Measurements from ENCODE around the gene UGT1A5. TPM values are rescaled to one million over a fixed set of nuclear protein-coding genes. Genes with fewer than 3 reads are reported as not detected.

The UGT1A5 gene
- polyA plus RNA-seq, 1 donor from 2014 or later: not detected

DNA sequence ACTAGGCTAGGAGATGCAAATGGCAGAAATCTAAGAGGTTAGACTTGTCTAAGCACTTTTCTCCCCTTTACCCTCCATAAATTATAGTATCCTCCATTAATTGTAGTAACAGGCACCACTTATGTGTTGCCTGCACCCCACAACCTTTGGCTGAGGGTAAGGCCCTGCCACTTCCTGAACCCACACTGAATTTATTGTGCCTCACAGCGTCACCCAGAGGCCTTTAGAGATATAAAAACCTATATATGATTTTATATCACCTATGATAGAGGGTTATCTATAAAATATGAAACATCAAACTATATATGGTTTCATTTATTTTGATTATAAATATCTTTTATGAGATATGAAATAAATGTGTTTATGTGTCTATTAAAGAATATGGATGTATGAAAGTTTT, 38.4 kb upstream of the UGT1A5 start:
- H3K4me3 ChIP-seq (ENCODE audit: low read length): no peak overlapping the region
- no peaks in the 10 kb centered on the region for H3K9me3 ChIP-seq (ENCODE audit: low read length)
- H3K4me2 ChIP-seq (ENCODE audit: low read length): no peak overlapping the region
- no peaks in the 10 kb centered on the region for H3K79me2 ChIP-seq (replicated peaks; ENCODE audit: insufficient read depth, low read length)
- H3F3A ChIP-seq (ENCODE audit: insufficient read depth, low read length, poor library complexity, severe bottlenecking): no peaks in the 10 kb centered on the region
- H4K20me1 ChIP-seq (ENCODE audit: insufficient read depth): no peaks in the 10 kb centered on the region
- no peaks in the 10 kb centered on the region for H3K9me2 ChIP-seq (ENCODE audit: insufficient read depth, low read length)
- H3K36me3 ChIP-seq (ENCODE audit: insufficient read depth, low read length): no peaks in the 10 kb centered on the region
- no peaks in the 10 kb centered on the region for H3K27me3 ChIP-seq (ENCODE audit: insufficient read depth, low read depth, low read length)
- no peak overlapping the region for H3K27ac ChIP-seq (ENCODE audit: low read length)
- H2AFZ ChIP-seq (ENCODE audit: low read depth, low read length): no peak overlapping the region
- H3K9ac ChIP-seq (ENCODE audit: low read length): no peak overlapping the region
- TF ChIP-seq EP300 (conservative IDR thresholded peaks at IDR 0.05; ENCODE audit: poor library complexity, severe bottlenecking) (no peak), EZH2 (IDR thresholded peaks at IDR 0.05; ENCODE audit: borderline replicate concordance, insufficient read depth, low read length, poor library complexity, severe bottlenecking) (no peak), SMC3 (conservative IDR thresholded peaks at IDR 0.05; ENCODE audit: poor library complexity) (no peak), TAF1 (IDR thresholded peaks at IDR 0.05; ENCODE audit: low read depth) (no peak), MXI1 (conservative IDR thresholded peaks at IDR 0.05; ENCODE audit: poor library complexity, severe bottlenecking) (no peak), RAD21 (conservative IDR thresholded peaks at IDR 0.05) (no peak), POLR2AphosphoS5 (IDR thresholded peaks at IDR 0.05) (no peak)
- TF ChIP-seq, protein P1, sequence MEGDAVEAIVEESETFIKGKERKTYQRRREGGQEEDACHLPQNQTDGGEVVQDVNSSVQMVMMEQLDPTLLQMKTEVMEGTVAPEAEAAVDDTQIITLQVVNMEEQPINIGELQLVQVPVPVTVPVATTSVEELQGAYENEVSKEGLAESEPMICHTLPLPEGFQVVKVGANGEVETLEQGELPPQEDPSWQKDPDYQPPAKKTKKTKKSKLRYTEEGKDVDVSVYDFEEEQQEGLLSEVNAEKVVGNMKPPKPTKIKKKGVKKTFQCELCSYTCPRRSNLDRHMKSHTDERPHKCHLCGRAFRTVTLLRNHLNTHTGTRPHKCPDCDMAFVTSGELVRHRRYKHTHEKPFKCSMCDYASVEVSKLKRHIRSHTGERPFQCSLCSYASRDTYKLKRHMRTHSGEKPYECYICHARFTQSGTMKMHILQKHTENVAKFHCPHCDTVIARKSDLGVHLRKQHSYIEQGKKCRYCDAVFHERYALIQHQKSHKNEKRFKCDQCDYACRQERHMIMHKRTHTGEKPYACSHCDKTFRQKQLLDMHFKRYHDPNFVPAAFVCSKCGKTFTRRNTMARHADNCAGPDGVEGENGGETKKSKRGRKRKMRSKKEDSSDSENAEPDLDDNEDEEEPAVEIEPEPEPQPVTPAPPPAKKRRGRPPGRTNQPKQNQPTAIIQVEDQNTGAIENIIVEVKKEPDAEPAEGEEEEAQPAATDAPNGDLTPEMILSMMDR (IDR thresholded peaks at IDR 0.05; ENCODE audit: poor library complexity, severe bottlenecking): no peak
- TF ChIP-seq, protein P2, sequence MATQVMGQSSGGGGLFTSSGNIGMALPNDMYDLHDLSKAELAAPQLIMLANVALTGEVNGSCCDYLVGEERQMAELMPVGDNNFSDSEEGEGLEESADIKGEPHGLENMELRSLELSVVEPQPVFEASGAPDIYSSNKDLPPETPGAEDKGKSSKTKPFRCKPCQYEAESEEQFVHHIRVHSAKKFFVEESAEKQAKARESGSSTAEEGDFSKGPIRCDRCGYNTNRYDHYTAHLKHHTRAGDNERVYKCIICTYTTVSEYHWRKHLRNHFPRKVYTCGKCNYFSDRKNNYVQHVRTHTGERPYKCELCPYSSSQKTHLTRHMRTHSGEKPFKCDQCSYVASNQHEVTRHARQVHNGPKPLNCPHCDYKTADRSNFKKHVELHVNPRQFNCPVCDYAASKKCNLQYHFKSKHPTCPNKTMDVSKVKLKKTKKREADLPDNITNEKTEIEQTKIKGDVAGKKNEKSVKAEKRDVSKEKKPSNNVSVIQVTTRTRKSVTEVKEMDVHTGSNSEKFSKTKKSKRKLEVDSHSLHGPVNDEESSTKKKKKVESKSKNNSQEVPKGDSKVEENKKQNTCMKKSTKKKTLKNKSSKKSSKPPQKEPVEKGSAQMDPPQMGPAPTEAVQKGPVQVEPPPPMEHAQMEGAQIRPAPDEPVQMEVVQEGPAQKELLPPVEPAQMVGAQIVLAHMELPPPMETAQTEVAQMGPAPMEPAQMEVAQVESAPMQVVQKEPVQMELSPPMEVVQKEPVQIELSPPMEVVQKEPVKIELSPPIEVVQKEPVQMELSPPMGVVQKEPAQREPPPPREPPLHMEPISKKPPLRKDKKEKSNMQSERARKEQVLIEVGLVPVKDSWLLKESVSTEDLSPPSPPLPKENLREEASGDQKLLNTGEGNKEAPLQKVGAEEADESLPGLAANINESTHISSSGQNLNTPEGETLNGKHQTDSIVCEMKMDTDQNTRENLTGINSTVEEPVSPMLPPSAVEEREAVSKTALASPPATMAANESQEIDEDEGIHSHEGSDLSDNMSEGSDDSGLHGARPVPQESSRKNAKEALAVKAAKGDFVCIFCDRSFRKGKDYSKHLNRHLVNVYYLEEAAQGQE (IDR thresholded peaks at IDR 0.05; ENCODE audit: borderline replicate concordance): no peak

DNA sequence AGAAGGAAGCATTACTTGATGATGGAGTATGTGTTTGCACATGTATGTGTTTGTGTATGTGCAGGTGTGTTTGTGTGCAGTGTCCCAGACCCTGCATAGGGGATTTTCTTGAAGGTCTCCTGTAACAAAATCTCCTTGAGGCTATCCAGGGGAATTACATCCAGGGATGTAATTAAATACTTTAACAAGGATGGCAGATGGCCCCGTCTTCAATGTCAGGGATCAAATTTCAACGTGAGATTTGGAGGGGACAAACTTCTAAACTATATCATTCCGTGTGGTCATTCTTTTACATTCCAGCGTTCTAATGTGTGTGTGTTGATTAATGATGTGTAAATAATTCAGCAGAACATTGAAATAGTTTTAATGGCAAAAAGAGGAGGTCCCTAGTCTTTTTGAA, 37.7 kb upstream of the UGT1A5 start:
- H3K36me3 ChIP-seq (ENCODE audit: insufficient read depth, low read length): no peaks in the 10 kb centered on the region
- no peaks in the 10 kb centered on the region for H3K27me3 ChIP-seq (ENCODE audit: insufficient read depth, low read depth, low read length)
- H3K9ac ChIP-seq (ENCODE audit: low read length): no peak overlapping the region
- no peak overlapping the region for H3K27ac ChIP-seq (ENCODE audit: low read length)
- TF ChIP-seq, protein P2 (IDR thresholded peaks at IDR 0.05; ENCODE audit: borderline replicate concordance): no peak
- no peak for TF ChIP-seq EP300 (conservative IDR thresholded peaks at IDR 0.05; ENCODE audit: poor library complexity, severe bottlenecking)
- no peak for TF ChIP-seq RAD21 (conservative IDR thresholded peaks at IDR 0.05)
- TF ChIP-seq MXI1 (conservative IDR thresholded peaks at IDR 0.05; ENCODE audit: poor library complexity, severe bottlenecking): no peak
- TF ChIP-seq TAF1 (IDR thresholded peaks at IDR 0.05; ENCODE audit: low read depth): no peak
- no peak for TF ChIP-seq SMC3 (conservative IDR thresholded peaks at IDR 0.05; ENCODE audit: poor library complexity)
- TF ChIP-seq POLR2AphosphoS5 (IDR thresholded peaks at IDR 0.05): no peak
- TF ChIP-seq, protein P1 (IDR thresholded peaks at IDR 0.05; ENCODE audit: poor library complexity, severe bottlenecking): no peak
- no peak for TF ChIP-seq EZH2 (IDR thresholded peaks at IDR 0.05; ENCODE audit: borderline replicate concordance, insufficient read depth, low read length, poor library complexity, severe bottlenecking)
- no peaks in the 10 kb centered on the region for H3K9me3 ChIP-seq (ENCODE audit: low read length)
- no peaks in the 10 kb centered on the region for H3K79me2 ChIP-seq (replicated peaks; ENCODE audit: insufficient read depth, low read length)
- H3K4me2 ChIP-seq (ENCODE audit: low read length): no peak overlapping the region
- H3F3A ChIP-seq (ENCODE audit: insufficient read depth, low read length, poor library complexity, severe bottlenecking): no peaks in the 10 kb centered on the region
- no peak overlapping the region for H3K4me3 ChIP-seq (ENCODE audit: low read length)
- H4K20me1 ChIP-seq (ENCODE audit: insufficient read depth): no peaks in the 10 kb centered on the region
- no peaks in the 10 kb centered on the region for H3K9me2 ChIP-seq (ENCODE audit: insufficient read depth, low read length)
- no peak overlapping the region for H2AFZ ChIP-seq (ENCODE audit: low read depth, low read length)

Measured in neural cell (in vitro differentiated cells).